ENCODE results near the gene MANBA.

MANBA gene

DNA sequence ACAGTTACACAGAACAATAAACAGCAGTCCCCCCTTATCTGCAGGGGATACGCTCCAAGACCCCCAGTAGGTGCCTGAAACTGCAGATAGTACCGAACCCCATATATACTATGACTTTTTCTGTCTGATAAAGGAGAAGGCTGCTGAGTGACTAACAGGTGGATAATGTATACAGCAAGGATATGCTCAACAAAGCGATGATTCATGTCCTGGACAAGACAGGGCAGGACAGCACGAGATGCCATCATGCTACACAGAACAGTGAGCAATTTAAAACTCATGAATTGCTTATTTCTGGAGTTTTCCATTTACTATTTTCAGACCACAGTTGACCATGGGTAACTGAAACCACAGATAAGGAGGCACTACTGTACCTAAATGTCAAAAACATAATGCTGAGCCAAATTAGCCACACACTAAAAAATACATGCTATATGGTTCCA, 76.1 kb downstream of the MANBA start:
- H3K4me1 Mint-ChIP-seq, result no peaks in the 10 kb centered on the region
- H3K36me3 Mint-ChIP-seq, result peaks cover 7% of the 10 kb centered on the region
- H3K27ac Mint-ChIP-seq, result no peak overlapping the region
- no peaks in the 10 kb centered on the region for H3K27me3 Mint-ChIP-seq
- no peak overlapping the region for H3K4me3 Mint-ChIP-seq
- no peaks in the 10 kb centered on the region for H3K9me3 Mint-ChIP-seq

GRCh38 chr4:102683881-102684609, 76.7 kb downstream of the MANBA start:
- no peak overlapping the region for H3K4me3 Mint-ChIP-seq
- peaks cover 9% of the 10 kb centered on the region for H3K36me3 Mint-ChIP-seq
- no peaks in the 10 kb centered on the region for H3K9me3 Mint-ChIP-seq
- no peaks in the 10 kb centered on the region for H3K4me1 Mint-ChIP-seq
- H3K27me3 Mint-ChIP-seq, result no peaks in the 10 kb centered on the region
- no peak overlapping the region for H3K27ac Mint-ChIP-seq

- Mint-ChIP-seq H3K27ac (no peak overlapping the region), H3K4me3 (no peak overlapping the region), H3K4me1 (peaks cover 12% of the 10 kb centered on the region), H3K9me3 (no peaks in the 10 kb centered on the region), H3K36me3 (peaks cover 12% of the 10 kb centered on the region), H3K27me3 (no peaks in the 10 kb centered on the region)
Measured at GRCh38 chr4:102678695-102679335, 82.0 kb downstream of the MANBA start.

DNA sequence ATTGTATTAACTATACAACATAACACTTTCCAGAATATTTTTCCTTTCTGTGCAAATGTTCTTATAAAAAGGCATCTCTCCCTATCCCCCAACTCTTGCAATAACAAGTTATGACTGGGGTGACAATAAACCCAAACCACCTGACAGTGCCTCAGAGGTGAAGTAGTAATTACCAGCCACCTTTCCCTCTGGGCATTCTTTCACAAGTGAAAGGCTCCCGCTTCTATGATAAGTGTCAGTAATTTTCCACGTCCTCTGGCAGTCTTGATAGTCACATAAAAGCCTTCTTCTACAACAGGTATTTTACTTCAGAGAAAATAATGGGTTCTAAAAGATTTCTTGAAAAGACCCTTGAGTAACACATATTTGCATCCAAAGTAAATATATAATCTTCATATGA, 82.7 kb downstream of the MANBA start:
- no peak overlapping the region for H3K27ac Mint-ChIP-seq

DNA sequence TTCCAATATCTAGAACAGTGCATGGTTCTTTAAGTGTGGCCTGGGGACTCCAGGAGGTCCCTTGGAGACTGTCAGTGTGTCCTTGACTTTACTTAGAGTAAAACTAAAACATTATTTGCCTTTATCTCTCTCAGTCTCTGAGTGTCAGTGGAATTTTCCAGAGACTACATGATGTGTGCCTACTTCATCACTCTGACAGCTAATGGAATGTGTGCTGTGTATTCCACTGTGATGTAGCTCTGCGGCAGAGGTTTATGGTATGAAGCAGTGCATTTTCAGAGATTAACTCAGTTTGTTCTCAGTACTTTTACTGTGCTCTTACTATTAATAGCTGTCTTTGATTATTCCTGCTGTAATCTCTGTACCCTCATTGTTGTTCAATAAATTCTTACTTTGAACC, 85.6 kb downstream of the MANBA start:
- H3K36me3 Mint-ChIP-seq, result peaks cover 9% of the 10 kb centered on the region
- no peaks in the 10 kb centered on the region for H3K27me3 Mint-ChIP-seq
- H3K4me3 Mint-ChIP-seq, result no peak overlapping the region
- peaks cover 15% of the 10 kb centered on the region for H3K4me1 Mint-ChIP-seq
- H3K9me3 Mint-ChIP-seq, result no peaks in the 10 kb centered on the region
- no peak overlapping the region for H3K27ac Mint-ChIP-seq

More for the DNA sequence above, 82.7 kb downstream of the MANBA start:
- no peaks in the 10 kb centered on the region for H3K9me3 Mint-ChIP-seq
- peaks cover 15% of the 10 kb centered on the region for H3K4me1 Mint-ChIP-seq
- no peak overlapping the region for H3K4me3 Mint-ChIP-seq
- peaks cover 12% of the 10 kb centered on the region for H3K36me3 Mint-ChIP-seq
- no peaks in the 10 kb centered on the region for H3K27me3 Mint-ChIP-seq

- Mint-ChIP-seq H3K4me3 (no peak overlapping the region), H3K27me3 (no peaks in the 10 kb centered on the region), H3K9me3 (no peaks in the 10 kb centered on the region), H3K4me1 (no peaks in the 10 kb centered on the region), H3K36me3 (peaks cover 27% of the 10 kb centered on the region), H3K27ac (no peak overlapping the region)
Measured at GRCh38 chr4:102667001-102667400, 93.8 kb downstream of the MANBA start.

DNA sequence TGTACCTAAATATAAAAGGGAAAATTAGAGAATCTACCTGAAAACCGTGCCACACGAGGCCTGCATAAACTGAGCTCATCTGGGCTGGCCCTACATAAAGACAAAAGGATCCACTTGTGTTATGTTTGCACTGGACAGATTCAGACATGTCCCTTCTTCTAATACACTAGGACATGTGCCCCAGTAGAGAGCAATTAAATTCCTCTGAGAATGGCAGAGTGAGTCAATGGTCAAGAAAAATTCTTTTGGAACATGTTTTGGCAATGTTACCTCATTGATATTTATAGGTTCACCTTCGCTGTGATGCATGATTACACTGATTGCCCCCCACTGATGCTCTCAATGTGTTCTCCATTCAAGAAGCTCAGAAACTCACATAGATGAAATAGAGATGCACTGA, 95.2 kb downstream of the MANBA start:
- Mint-ChIP-seq H3K27ac (no peak overlapping the region), H3K4me3 (no peak overlapping the region), H3K27me3 (no peaks in the 10 kb centered on the region), H3K36me3 (peaks cover 26% of the 10 kb centered on the region), H3K4me1 (no peaks in the 10 kb centered on the region), H3K9me3 (no peaks in the 10 kb centered on the region)

DNA sequence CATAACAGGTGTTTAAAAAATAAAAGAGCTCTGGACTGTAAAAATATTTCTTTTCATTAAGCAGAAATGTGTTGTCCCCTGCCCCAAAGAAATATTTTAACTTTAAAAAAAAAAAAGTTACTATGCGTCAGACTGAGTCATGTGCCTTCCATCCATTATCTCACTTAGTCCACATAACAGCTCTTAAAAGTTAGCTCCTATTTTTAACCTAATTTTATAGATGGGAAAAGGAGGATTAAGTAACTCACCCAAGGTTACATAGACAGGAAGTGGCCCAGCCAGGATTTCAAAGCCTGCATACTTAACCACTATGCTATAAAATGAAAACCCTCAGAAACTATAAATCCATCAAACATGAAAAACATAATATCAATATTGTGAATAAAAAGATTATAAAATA, 97.7 kb downstream of the MANBA start:
- Mint-ChIP-seq H3K27ac (no peak overlapping the region), H3K27me3 (no peaks in the 10 kb centered on the region), H3K4me3 (no peak overlapping the region), H3K4me1 (no peaks in the 10 kb centered on the region), H3K9me3 (no peaks in the 10 kb centered on the region), H3K36me3 (peaks cover 19% of the 10 kb centered on the region)

- Mint-ChIP-seq H3K4me1 (no peaks in the 10 kb centered on the region), H3K4me3 (no peak overlapping the region), H3K27ac (no peak overlapping the region), H3K27me3 (no peaks in the 10 kb centered on the region), H3K9me3 (no peaks in the 10 kb centered on the region), H3K36me3 (peaks cover 6% of the 10 kb centered on the region)
Measured at GRCh38 chr4:102657206-102657605, 103.6 kb downstream of the MANBA start.

- Mint-ChIP-seq H3K27me3 (no peaks in the 10 kb centered on the region), H3K4me3 (no peak overlapping the region), H3K9me3 (no peaks in the 10 kb centered on the region), H3K36me3 (peaks cover 25% of the 10 kb centered on the region), H3K27ac (no peak overlapping the region), H3K4me1 (peaks cover 18% of the 10 kb centered on the region)
Measured at GRCh38 chr4:102647117-102647516, 113.7 kb downstream of the MANBA start.

GRCh38 chr4:102642631-102643298, 118.0 kb downstream of the MANBA start:
- Mint-ChIP-seq H3K9me3 (no peaks in the 10 kb centered on the region), H3K36me3 (peaks cover 23% of the 10 kb centered on the region), H3K4me1 (peaks cover 35% of the 10 kb centered on the region), H3K27me3 (no peaks in the 10 kb centered on the region), H3K27ac (no peak overlapping the region), H3K4me3 (no peak overlapping the region)

GRCh38 chr4:102641793-102642192, 119.0 kb downstream of the MANBA start:
- Mint-ChIP-seq H3K9me3 (no peaks in the 10 kb centered on the region), H3K36me3 (peaks cover 25% of the 10 kb centered on the region), H3K4me3 (no peak overlapping the region), H3K4me1 (peaks cover 26% of the 10 kb centered on the region), H3K27me3 (no peaks in the 10 kb centered on the region), H3K27ac (no peak overlapping the region)

GRCh38 chr4:102640669-102641068, 120.1 kb downstream of the MANBA start:
- no peaks in the 10 kb centered on the region for H3K9me3 Mint-ChIP-seq
- no peak overlapping the region for H3K27ac Mint-ChIP-seq
- no peaks in the 10 kb centered on the region for H3K27me3 Mint-ChIP-seq
- H3K4me3 Mint-ChIP-seq, result no peak overlapping the region
- H3K4me1 Mint-ChIP-seq, result peaks cover 20% of the 10 kb centered on the region
- H3K36me3 Mint-ChIP-seq, result peaks cover 25% of the 10 kb centered on the region

DNA sequence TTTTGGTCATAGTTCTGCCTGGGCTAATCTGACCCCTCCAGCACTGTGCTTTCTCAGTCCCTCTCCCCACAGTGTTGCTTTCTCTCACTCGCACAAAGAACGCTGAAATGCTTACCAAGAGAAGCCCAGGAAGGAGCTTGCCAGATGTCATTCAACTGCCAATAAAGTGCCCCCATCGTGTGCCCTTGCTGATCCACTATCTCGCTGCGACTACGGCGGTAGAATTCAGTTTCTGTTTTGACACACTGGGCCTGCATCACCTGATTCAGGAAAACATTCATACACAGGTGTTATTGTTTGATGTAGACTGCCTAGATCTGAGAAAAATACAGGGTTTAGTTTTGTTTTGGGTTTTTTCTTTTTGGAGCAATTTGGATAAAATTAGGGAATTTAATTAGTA, 121.2 kb downstream of the MANBA start:
- Mint-ChIP-seq H3K27ac (peak overlapping the region; percentile 89), H3K27me3 (no peaks in the 10 kb centered on the region), H3K36me3 (peaks cover 23% of the 10 kb centered on the region), H3K4me3 (peak overlapping the region; percentile 87), H3K9me3 (no peaks in the 10 kb centered on the region), H3K4me1 (peaks cover 20% of the 10 kb centered on the region)

DNA sequence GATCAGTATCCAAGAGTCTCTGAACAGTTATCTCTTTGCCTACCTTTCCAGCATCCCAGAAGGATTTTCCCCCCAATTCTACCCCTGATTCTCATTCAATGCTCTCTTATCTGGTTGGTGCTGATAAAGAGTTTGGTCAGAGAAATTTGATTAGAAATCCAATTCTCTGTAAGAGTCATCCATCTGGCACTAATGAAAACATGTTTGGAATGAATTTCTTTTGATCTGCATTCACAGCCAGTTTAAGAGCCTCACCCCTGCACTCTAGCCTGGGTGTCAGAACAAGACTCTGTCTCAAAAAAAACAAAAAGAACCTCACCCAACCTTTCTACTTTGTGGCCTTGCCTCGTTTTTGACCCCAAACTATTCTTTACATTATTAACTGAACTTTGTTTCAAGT, 122.1 kb downstream of the MANBA start:
- no peaks in the 10 kb centered on the region for H3K27me3 Mint-ChIP-seq
- no peak overlapping the region for H3K4me3 Mint-ChIP-seq
- no peak overlapping the region for H3K27ac Mint-ChIP-seq
- H3K4me1 Mint-ChIP-seq, result peaks cover 20% of the 10 kb centered on the region
- no peaks in the 10 kb centered on the region for H3K9me3 Mint-ChIP-seq
- peaks cover 18% of the 10 kb centered on the region for H3K36me3 Mint-ChIP-seq

DNA sequence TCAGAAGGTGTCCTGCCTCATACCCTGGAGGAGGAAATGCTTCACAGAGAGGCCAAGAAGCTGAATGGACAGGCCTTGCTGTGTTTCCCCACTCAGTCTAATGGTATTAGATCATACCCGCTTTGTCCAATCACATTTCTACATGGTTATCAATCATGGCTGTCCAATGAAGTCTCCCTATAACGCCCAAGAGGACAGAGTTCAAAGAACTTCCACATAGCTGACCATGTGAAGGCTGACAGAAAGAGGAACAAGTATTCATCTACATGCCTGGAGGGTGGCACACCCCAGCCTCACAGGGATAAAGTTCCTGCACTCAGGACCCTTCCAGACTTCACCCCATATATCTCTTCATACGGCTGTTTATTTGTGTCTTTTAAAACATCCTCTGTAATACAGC, 123.4 kb downstream of the MANBA start:
- Mint-ChIP-seq H3K9me3 (no peaks in the 10 kb centered on the region), H3K4me3 (no peak overlapping the region), H3K4me1 (peaks cover 24% of the 10 kb centered on the region), H3K27ac (no peak overlapping the region), H3K36me3 (peaks cover 18% of the 10 kb centered on the region), H3K27me3 (no peaks in the 10 kb centered on the region)

Data from activated naive CD4-positive, alpha-beta T cell treated with anti-CD3 and anti-CD28 coated beads, Interleukin-2, amount 50 U/mL, for 24 hours (primary cell).